ENCODE measurements around the gene MAD1L1. TPM values are rescaled to one million over a fixed set of nuclear protein-coding genes. Genes with fewer than 3 reads are reported as not detected.

MAD1L1 gene
- total RNA-seq, 4 donors from 2014 or later = 60.3 to 149 (median 73.7) TPM

GRCh38 chr7:2185715-2186114, 47.0 kb downstream of the MAD1L1 start:
- peaks cover 0 to 22% (median 0%) of the 10 kb centered on the region in 3 donors for H3K36me3 ChIP-seq
- DNase-seq (ENCODE audit: low spot score in 2 of 2) = no peak
- H3K27ac ChIP-seq = no peak overlapping the region
- H3K4me1 ChIP-seq = no peaks in the 10 kb centered on the region
- H3K27me3 ChIP-seq = no peaks in the 10 kb centered on the region
- TF ChIP-seq EP300 (IDR thresholded peaks at IDR 0.05) (no peak), POLR2A (IDR thresholded peaks at IDR 0.05) (no peak)
- TF ChIP-seq, protein P1, sequence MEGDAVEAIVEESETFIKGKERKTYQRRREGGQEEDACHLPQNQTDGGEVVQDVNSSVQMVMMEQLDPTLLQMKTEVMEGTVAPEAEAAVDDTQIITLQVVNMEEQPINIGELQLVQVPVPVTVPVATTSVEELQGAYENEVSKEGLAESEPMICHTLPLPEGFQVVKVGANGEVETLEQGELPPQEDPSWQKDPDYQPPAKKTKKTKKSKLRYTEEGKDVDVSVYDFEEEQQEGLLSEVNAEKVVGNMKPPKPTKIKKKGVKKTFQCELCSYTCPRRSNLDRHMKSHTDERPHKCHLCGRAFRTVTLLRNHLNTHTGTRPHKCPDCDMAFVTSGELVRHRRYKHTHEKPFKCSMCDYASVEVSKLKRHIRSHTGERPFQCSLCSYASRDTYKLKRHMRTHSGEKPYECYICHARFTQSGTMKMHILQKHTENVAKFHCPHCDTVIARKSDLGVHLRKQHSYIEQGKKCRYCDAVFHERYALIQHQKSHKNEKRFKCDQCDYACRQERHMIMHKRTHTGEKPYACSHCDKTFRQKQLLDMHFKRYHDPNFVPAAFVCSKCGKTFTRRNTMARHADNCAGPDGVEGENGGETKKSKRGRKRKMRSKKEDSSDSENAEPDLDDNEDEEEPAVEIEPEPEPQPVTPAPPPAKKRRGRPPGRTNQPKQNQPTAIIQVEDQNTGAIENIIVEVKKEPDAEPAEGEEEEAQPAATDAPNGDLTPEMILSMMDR (IDR thresholded peaks at IDR 0.05) = no peak
- H3K4me3 ChIP-seq = no peak overlapping the region
- 86 to 92% methylated on average over 8 of the region's 8 CpGs for WGBS, 2 donors
- H3K9me3 ChIP-seq = peaks cover 0 to 12% (median 1%) of the 10 kb centered on the region in 4 donors

DNA sequence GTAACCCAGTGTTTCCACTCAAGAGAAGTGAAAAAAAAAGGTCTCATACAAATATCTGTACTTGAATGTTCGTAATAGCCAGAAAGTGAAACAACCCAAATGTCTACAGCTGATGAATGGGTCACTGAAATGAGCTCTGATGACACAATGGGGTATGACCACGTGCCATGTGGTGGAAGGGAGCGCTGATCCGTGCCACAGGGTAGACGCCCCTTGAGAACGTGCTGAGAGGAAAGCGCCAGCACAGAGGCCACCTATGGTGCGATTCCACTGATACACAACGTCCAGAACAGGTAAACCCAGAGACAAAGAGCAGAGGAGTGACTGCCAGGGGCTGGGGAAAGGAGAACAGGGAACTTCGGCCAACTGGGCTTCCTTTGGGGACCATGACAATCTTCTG, 50.3 kb downstream of the MAD1L1 start:
- no peak for DNase-seq (ENCODE audit: low spot score in 2 of 2)
- Histone ChIP-seq H3K4me1 (no peaks in the 10 kb centered on the region), H3K9me3 (no peaks in the 10 kb centered on the region), H3K4me3 (no peak overlapping the region), H3K36me3 (peaks cover 0 to 11% (median 6%) of the 10 kb centered on the region in 3 donors), H3K27ac (no peak overlapping the region), H3K27me3 (no peaks in the 10 kb centered on the region)
- 92 to 93% methylated on average over 10 of the region's 10 CpGs for WGBS, 2 donors
- TF ChIP-seq EP300 (IDR thresholded peaks at IDR 0.05) = no peak
- TF ChIP-seq, protein P1 (IDR thresholded peaks at IDR 0.05) = no peak
- TF ChIP-seq POLR2A (IDR thresholded peaks at IDR 0.05) = no peak

DNA sequence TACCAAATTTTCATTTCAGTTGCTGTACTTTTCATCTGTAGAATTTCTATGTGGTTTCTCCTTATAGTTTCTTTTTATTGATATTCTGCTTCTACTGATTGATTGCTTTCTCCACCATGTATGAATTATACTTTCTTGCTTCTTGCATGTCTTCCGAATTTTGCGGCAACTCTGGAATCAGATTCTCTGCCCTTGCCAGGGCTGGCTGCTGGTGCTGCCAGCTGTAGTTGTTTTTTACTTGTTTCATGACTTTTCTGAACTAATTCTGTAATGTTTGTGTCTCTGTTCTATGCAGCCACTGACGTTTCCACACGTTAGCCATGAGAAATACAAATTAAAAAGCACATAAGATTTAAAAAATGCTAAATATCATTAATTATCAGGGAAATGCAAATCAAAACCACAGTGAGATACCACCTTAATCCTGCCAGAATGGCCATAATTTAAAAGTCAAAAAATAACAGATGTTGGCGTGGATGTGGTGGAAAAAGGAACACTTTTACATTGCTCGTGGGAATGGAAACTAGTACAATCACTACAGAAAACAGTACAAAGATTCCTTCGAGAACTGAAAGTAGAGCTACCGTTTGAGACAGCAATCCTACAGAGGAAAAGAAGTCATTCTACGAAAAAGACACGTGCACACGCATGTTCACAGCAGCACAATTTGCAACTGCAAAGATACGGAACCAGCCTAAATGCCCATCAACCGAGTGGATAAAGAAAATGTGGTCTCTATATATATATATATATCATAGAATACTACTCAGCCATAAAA, 51.5 kb downstream of the MAD1L1 start:
- TF ChIP-seq, protein P1 (IDR thresholded peaks at IDR 0.05) = no peak
- TF ChIP-seq POLR2A (IDR thresholded peaks at IDR 0.05) (no peak), EP300 (IDR thresholded peaks at IDR 0.05) (no peak)
- DNase-seq (ENCODE audit: low spot score in 2 of 2) = no peak
- peaks cover 0 to under 1% (median 0%) of the 10 kb centered on the region in 4 donors for H3K4me1 ChIP-seq
- H3K27ac ChIP-seq = no peak overlapping the region
- H3K4me3 ChIP-seq = no peak overlapping the region
- no peaks in the 10 kb centered on the region for H3K9me3 ChIP-seq
- peaks cover 0 to 11% (median 6%) of the 10 kb centered on the region in 3 donors for H3K36me3 ChIP-seq
- no peaks in the 10 kb centered on the region for H3K27me3 ChIP-seq
- WGBS, 2 donors = 90 to 91% methylated on average over 13 of the region's 13 CpGs

DNA sequence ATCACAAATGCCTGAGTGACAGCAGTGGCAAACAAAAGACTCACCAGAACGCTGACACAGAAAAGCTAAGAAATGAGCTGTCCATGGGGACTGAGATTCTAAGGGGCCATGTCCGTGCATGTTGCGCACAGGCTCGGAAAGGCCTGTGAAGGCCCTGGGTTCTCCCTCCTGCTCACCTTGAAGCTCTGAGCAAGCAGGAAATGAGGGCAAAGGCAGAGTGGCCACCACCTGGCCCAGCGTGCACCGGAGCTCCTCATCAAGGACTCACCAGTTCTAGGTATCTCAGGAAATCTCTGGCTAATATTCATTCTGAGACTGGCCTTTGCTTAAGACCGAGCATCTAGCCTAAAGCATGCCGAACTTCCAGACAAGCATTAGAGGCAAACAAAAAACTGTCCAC, 52.7 kb downstream of the MAD1L1 start:
- Histone ChIP-seq H3K4me1 (peaks cover 0 to 12% (median 3%) of the 10 kb centered on the region in 4 donors), H3K27ac (no peak overlapping the region), H3K36me3 (peaks cover 0 to 11% (median 6%) of the 10 kb centered on the region in 3 donors), H3K4me3 (no peak overlapping the region), H3K9me3 (no peaks in the 10 kb centered on the region), H3K27me3 (no peaks in the 10 kb centered on the region)
- WGBS, 2 donors = 83 to 90% methylated on average over 8 of the region's 8 CpGs
- TF ChIP-seq POLR2A (IDR thresholded peaks at IDR 0.05) = no peak
- TF ChIP-seq, protein P1 (IDR thresholded peaks at IDR 0.05) = no peak
- TF ChIP-seq EP300 (IDR thresholded peaks at IDR 0.05) = no peak
- no peak for DNase-seq (ENCODE audit: low spot score in 2 of 2)

- Histone ChIP-seq H3K36me3 (peaks cover 0 to 19% (median 6%) of the 10 kb centered on the region in 3 donors), H3K9me3 (no peaks in the 10 kb centered on the region), H3K4me3 (no peak overlapping the region), H3K4me1 (peaks cover 0 to 40% (median 15%) of the 10 kb centered on the region in 4 donors), H3K27me3 (no peaks in the 10 kb centered on the region), H3K27ac (peak overlapping the region in 2 of 4 donors; percentile 4 to 53)
- WGBS, 2 donors = 10 to 11% methylated on average over 2 of the region's 2 CpGs
- peak in 1 of 2 donors; percentile 25 for TF ChIP-seq EP300 (IDR thresholded peaks at IDR 0.05)
- TF ChIP-seq, protein P1 (IDR thresholded peaks at IDR 0.05) = no peak
- TF ChIP-seq POLR2A (IDR thresholded peaks at IDR 0.05) = no peak
- peak in 1 of 2 donors; percentile 29 for DNase-seq (ENCODE audit: low spot score in 2 of 2)
These were observed 57.2 kb downstream of the MAD1L1 start for GRCh38 chr7:2175514-2175913.
